ENCODE data around the gene OR1F1.

DNA sequence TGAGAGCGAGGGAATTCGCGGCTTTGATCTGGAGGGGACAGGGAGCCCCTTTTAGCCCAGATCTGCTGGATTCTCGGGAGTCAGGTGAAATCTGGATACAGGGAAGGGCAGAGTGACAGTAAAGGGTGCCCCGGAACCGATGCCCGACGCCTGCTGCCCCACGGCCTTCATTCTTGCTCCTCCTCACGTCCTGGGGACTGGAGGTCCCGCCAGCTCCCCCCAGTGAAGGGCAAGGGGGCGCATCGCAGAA is 596 bp downstream of the OR1F1 start:
- TF ChIP-seq CTCF (IDR thresholded peaks at IDR 0.05), result no peak
- TF ChIP-seq POLR2A (IDR thresholded peaks at IDR 0.05), result no peak
